Activated CD8-positive, alpha-beta memory T cell treated with anti-CD3 and anti-CD28 coated beads for 4 hours (primary cell): ENCODE data around the gene THRB.
"Not testable (repeated sequence)": the region's sequence is repeated elsewhere in the genome, so short reads cannot be mapped to it uniquely, and the experiment has no call there.

Experiments used
- DNase-seq, 2 donors: peaks; one replicate each; pipeline ENCODE4 v3.0.0-alpha.2; 2020; ENCODE audit warnings: low read depth in 2 of 2

Gene THRB

GRCh38 chr3:24406900-24407299, 87.8 kb downstream of the THRB start:
- DNase-seq, result no peak

- no peak for DNase-seq
These were observed 89.6 kb downstream of the THRB start for GRCh38 chr3:24405057-24405456.

GRCh38 chr3:24401811-24402185, 92.9 kb downstream of the THRB start:
- no peak for DNase-seq

- DNase-seq, result no peak
These were observed 93.4 kb downstream of the THRB start for GRCh38 chr3:24401090-24401810.

- no peak for DNase-seq
These were observed 94.2 kb downstream of the THRB start for GRCh38 chr3:24400450-24400849.

GRCh38 chr3:24400015-24400414, 94.6 kb downstream of the THRB start:
- DNase-seq, result no peak

- DNase-seq, result no peak
These were observed 95.0 kb downstream of the THRB start for GRCh38 chr3:24399614-24400013.

GRCh38 chr3:24398712-24399111, 95.9 kb downstream of the THRB start:
- not testable (repeated sequence) for DNase-seq

GRCh38 chr3:24396338-24396737, 98.3 kb downstream of the THRB start:
- DNase-seq, result no peak

- DNase-seq, result no peak
These were observed 99.9 kb downstream of the THRB start for GRCh38 chr3:24394754-24395153.

- DNase-seq, result no peak
These were observed 101.3 kb downstream of the THRB start for GRCh38 chr3:24393316-24393715.

- DNase-seq, result no peak
These were observed 104.2 kb downstream of the THRB start for GRCh38 chr3:24390169-24391130.

- DNase-seq, result no peak
These were observed 105.3 kb downstream of the THRB start for GRCh38 chr3:24389108-24390090.

GRCh38 chr3:24388611-24389010, 106.0 kb downstream of the THRB start:
- DNase-seq, result no peak

GRCh38 chr3:24388159-24388558, 106.5 kb downstream of the THRB start:
- DNase-seq, result no peak

- DNase-seq, result no peak
These were observed 107.2 kb downstream of the THRB start for GRCh38 chr3:24387493-24387892.

- no peak for DNase-seq
These were observed 107.7 kb downstream of the THRB start for GRCh38 chr3:24387000-24387399.

GRCh38 chr3:24386458-24386857, 108.2 kb downstream of the THRB start:
- no peak for DNase-seq

GRCh38 chr3:24385012-24385615, 109.5 kb downstream of the THRB start:
- no peak for DNase-seq

GRCh38 chr3:24382647-24383046, 112.0 kb downstream of the THRB start:
- DNase-seq, result no peak

GRCh38 chr3:24379936-24380335, 114.7 kb downstream of the THRB start:
- DNase-seq, result no peak
